ENCODE measurements around the gene CFAP53. TPM values are rescaled to one million over a fixed set of nuclear protein-coding genes. Genes with fewer than 3 reads are reported as not detected.

Gene CFAP53
- total RNA-seq, 2 donors from 2014 or later = 0.37 to 0.66 TPM

GRCh38 chr18:50203801-50204604 lies 62.3 kb downstream of the CFAP53 start:
- Histone ChIP-seq H3K27ac (ENCODE audit: low read depth, low read length) (no peak overlapping the region), H3K27me3 (ENCODE audit: control insufficient read depth, insufficient read depth, low read length, poor library complexity, severe bottlenecking) (peaks cover 6% of the 10 kb centered on the region), H3K36me3 (ENCODE audit: control insufficient read depth, insufficient read depth, low read length) (no peaks in the 10 kb centered on the region), H3K9ac (ENCODE audit: extremely low read depth, low read length, poor library complexity, severe bottlenecking) (no peak overlapping the region), H3K4me3 (ENCODE audit: low read length) (no peak overlapping the region), H3K4me1 (ENCODE audit: control insufficient read depth, insufficient read depth, low read length) (no peaks in the 10 kb centered on the region), H3K9me3 (ENCODE audit: control insufficient read depth, low read length) (peaks cover 9% of the 10 kb centered on the region)
- Mint-ChIP-seq H3K36me3 (ENCODE audit: low read depth) (no peaks in the 10 kb centered on the region), H3K27me3 (ENCODE audit: insufficient read depth) (peaks cover 40% of the 10 kb centered on the region), H3K27ac (no peak overlapping the region), H3K4me1 (peaks cover 3% of the 10 kb centered on the region), H3K9me3 (peaks cover 4% of the 10 kb centered on the region), H3K4me3 (peak overlapping the region; percentile 34)
- peak; percentile 91 for DNase-seq
- 13 to 36% methylated on average over 9 to 24 of the region's 24 CpGs for WGBS, 2 experiments (ENCODE audit: insufficient coverage in 1 of 2, insufficient read length in 1 of 2)
- TF ChIP-seq, protein P1, sequence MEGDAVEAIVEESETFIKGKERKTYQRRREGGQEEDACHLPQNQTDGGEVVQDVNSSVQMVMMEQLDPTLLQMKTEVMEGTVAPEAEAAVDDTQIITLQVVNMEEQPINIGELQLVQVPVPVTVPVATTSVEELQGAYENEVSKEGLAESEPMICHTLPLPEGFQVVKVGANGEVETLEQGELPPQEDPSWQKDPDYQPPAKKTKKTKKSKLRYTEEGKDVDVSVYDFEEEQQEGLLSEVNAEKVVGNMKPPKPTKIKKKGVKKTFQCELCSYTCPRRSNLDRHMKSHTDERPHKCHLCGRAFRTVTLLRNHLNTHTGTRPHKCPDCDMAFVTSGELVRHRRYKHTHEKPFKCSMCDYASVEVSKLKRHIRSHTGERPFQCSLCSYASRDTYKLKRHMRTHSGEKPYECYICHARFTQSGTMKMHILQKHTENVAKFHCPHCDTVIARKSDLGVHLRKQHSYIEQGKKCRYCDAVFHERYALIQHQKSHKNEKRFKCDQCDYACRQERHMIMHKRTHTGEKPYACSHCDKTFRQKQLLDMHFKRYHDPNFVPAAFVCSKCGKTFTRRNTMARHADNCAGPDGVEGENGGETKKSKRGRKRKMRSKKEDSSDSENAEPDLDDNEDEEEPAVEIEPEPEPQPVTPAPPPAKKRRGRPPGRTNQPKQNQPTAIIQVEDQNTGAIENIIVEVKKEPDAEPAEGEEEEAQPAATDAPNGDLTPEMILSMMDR (conservative IDR thresholded peaks at IDR 0.05) = peak; percentile 85

GRCh38 chr18:50201476-50202018 lies 64.7 kb downstream of the CFAP53 start:
- Histone ChIP-seq H3K36me3 (ENCODE audit: control insufficient read depth, insufficient read depth, low read length) (no peaks in the 10 kb centered on the region), H3K9ac (ENCODE audit: extremely low read depth, low read length, poor library complexity, severe bottlenecking) (no peak overlapping the region), H3K27me3 (ENCODE audit: control insufficient read depth, insufficient read depth, low read length, poor library complexity, severe bottlenecking) (peaks cover 17% of the 10 kb centered on the region), H3K9me3 (ENCODE audit: control insufficient read depth, low read length) (peaks cover 9% of the 10 kb centered on the region), H3K4me3 (ENCODE audit: low read length) (no peak overlapping the region), H3K4me1 (ENCODE audit: control insufficient read depth, insufficient read depth, low read length) (no peaks in the 10 kb centered on the region), H3K27ac (ENCODE audit: low read depth, low read length) (no peak overlapping the region)
- DNase-seq = no peak
- whole genome bisulfite sequencing, 2 experiments (ENCODE audit: insufficient coverage in 1 of 2, insufficient read length in 1 of 2) = 90% methylated on average over 1 of the region's 1 CpG; no CpG with 5 or more reads in 1 of the 2 experiments
- TF ChIP-seq, protein P1 (conservative IDR thresholded peaks at IDR 0.05) = no peak
- no peak overlapping the region for H3K27ac Mint-ChIP-seq
- peaks cover 59% of the 10 kb centered on the region for H3K27me3 Mint-ChIP-seq (ENCODE audit: insufficient read depth)
- peaks cover 3% of the 10 kb centered on the region for H3K4me1 Mint-ChIP-seq
- H3K36me3 Mint-ChIP-seq (ENCODE audit: low read depth) = no peaks in the 10 kb centered on the region
- H3K4me3 Mint-ChIP-seq = no peak overlapping the region
- peaks cover 4% of the 10 kb centered on the region for H3K9me3 Mint-ChIP-seq

DNA sequence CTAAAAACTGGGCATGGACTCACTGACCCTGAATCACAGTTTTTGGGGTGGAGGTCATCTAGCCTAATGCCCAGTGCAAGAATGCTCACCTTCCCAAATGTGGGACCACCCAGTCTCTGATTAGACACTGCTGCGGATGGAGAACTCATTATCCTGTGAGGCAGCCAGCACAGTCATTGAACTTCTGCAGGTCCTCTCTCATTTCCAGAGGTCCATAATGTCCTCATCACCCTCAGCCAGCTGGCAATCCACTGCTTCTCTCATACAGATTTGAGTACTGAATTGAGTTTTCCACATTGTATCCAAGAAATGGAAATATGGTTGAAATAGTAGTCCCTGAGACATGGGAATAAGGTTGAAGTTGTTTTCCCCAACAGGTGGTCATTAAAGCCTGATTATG lies 66.4 kb downstream of the CFAP53 start:
- Histone ChIP-seq H3K36me3 (ENCODE audit: control insufficient read depth, insufficient read depth, low read length) (no peaks in the 10 kb centered on the region), H3K9me3 (ENCODE audit: control insufficient read depth, low read length) (peaks cover 9% of the 10 kb centered on the region), H3K9ac (ENCODE audit: extremely low read depth, low read length, poor library complexity, severe bottlenecking) (no peak overlapping the region), H3K4me1 (ENCODE audit: control insufficient read depth, insufficient read depth, low read length) (no peaks in the 10 kb centered on the region), H3K27ac (ENCODE audit: low read depth, low read length) (no peak overlapping the region), H3K27me3 (ENCODE audit: control insufficient read depth, insufficient read depth, low read length, poor library complexity, severe bottlenecking) (peaks cover 28% of the 10 kb centered on the region), H3K4me3 (ENCODE audit: low read length) (no peak overlapping the region)
- Mint-ChIP-seq H3K9me3 (peaks cover 4% of the 10 kb centered on the region), H3K27ac (no peak overlapping the region), H3K4me1 (peaks cover 6% of the 10 kb centered on the region), H3K27me3 (ENCODE audit: insufficient read depth) (peaks cover 73% of the 10 kb centered on the region), H3K4me3 (no peak overlapping the region), H3K36me3 (ENCODE audit: low read depth) (no peaks in the 10 kb centered on the region)
- 84 to 100% methylated on average over 1 of the region's 1 CpG for WGBS, 2 experiments (ENCODE audit: insufficient coverage in 1 of 2, insufficient read length in 1 of 2)
- DNase-seq = no peak
- TF ChIP-seq, protein P1 (conservative IDR thresholded peaks at IDR 0.05) = no peak
